ENCODE data around the gene PRR13. TPM values are rescaled to one million over a fixed set of nuclear protein-coding genes. Genes with fewer than 3 reads are reported as not detected.
A peak's percentile ranks its signal among the peaks of the same experiment; 100 is the strongest.

The PRR13 gene
- total RNA-seq, 4 donors from 2014 or later: 40.3 to 90.4 (median 74.2) TPM

- Histone ChIP-seq H3K4me3 (no peak overlapping the region), H3K27me3 (no peaks in the 10 kb centered on the region), H3K9me3 (no peaks in the 10 kb centered on the region), H3K27ac (peak overlapping the region; percentile 75 to 86 (median 82)), H3K4me1 (peaks cover 85 to 86% of the 10 kb centered on the region in 2 donors), H3K36me3 (peaks cover 6 to 100% of the 10 kb centered on the region in 2 donors)
- intact Hi-C loops (cut with DNase I; ENCODE audit: low total_unique reads) (no loop called here), in situ Hi-C loops (cut with MboI; ENCODE audit: low sequenced_read_pairs in 4 of 4) (no loop called here)
- no peak for DNase-seq
- no peak for TF ChIP-seq CTCF (IDR thresholded peaks at IDR 0.05 in 4 of 5, conservative IDR thresholded peaks at IDR 0.05 in 1 of 5)
- TF ChIP-seq POLR2A (IDR thresholded peaks at IDR 0.05): no peak
- no peak for ATAC-seq
These were observed 30.6 kb downstream of the PRR13 start for GRCh38 chr12:53472056-53472582.

- ATAC-seq (no peak), DNase-seq (no peak)
- H3K27me3 ChIP-seq: no peaks in the 10 kb centered on the region
- in situ Hi-C loops (cut with MboI; ENCODE audit: low sequenced_read_pairs in 4 of 4) (no loop called here), intact Hi-C loops (cut with DNase I; ENCODE audit: low total_unique reads) (no loop called here)
- peak overlapping the region; percentile 75 to 86 (median 82) for H3K27ac ChIP-seq
- H3K9me3 ChIP-seq: no peaks in the 10 kb centered on the region
- peaks cover 6 to 94% of the 10 kb centered on the region in 2 donors for H3K36me3 ChIP-seq
- H3K4me1 ChIP-seq: peaks cover 83 to 88% of the 10 kb centered on the region in 2 donors
- TF ChIP-seq CTCF (IDR thresholded peaks at IDR 0.05 in 4 of 5, conservative IDR thresholded peaks at IDR 0.05 in 1 of 5) (no peak), POLR2A (IDR thresholded peaks at IDR 0.05) (no peak)
- H3K4me3 ChIP-seq: no peak overlapping the region
These were observed 32.5 kb downstream of the PRR13 start for GRCh38 chr12:53474077-53474476.

- in situ Hi-C loops (cut with MboI; ENCODE audit: low sequenced_read_pairs in 4 of 4) (no loop called here), intact Hi-C loops (cut with DNase I; ENCODE audit: low total_unique reads) (no loop called here)
- H3K36me3 ChIP-seq: peaks cover 3 to 93% of the 10 kb centered on the region in 2 donors
- TF ChIP-seq POLR2A (IDR thresholded peaks at IDR 0.05) (no peak), CTCF (IDR thresholded peaks at IDR 0.05 in 4 of 5, conservative IDR thresholded peaks at IDR 0.05 in 1 of 5) (no peak)
- H3K4me1 ChIP-seq: peaks cover 84% of the 10 kb centered on the region in 2 donors
- ATAC-seq (no peak), DNase-seq (peak in 1 of 2 donors; percentile 11)
- H3K27ac ChIP-seq: peak overlapping the region; percentile 75 to 86 (median 82)
- H3K4me3 ChIP-seq: no peak overlapping the region
- no peaks in the 10 kb centered on the region for H3K27me3 ChIP-seq
- H3K9me3 ChIP-seq: no peaks in the 10 kb centered on the region
These were observed 33.3 kb downstream of the PRR13 start for GRCh38 chr12:53474819-53475218.

- Histone ChIP-seq H3K4me3 (no peak overlapping the region), H3K27ac (peak overlapping the region; percentile 75 to 86 (median 82)), H3K36me3 (peaks cover 3 to 91% of the 10 kb centered on the region in 2 donors), H3K27me3 (no peaks in the 10 kb centered on the region), H3K9me3 (no peaks in the 10 kb centered on the region), H3K4me1 (peaks cover 65 to 69% of the 10 kb centered on the region in 2 donors)
- intact Hi-C loops (cut with DNase I; ENCODE audit: low total_unique reads) (no loop called here), in situ Hi-C loops (cut with MboI; ENCODE audit: low sequenced_read_pairs in 4 of 4) (no loop called here)
- DNase-seq: no peak
- TF ChIP-seq POLR2A (IDR thresholded peaks at IDR 0.05) (no peak), CTCF (IDR thresholded peaks at IDR 0.05 in 4 of 5, conservative IDR thresholded peaks at IDR 0.05 in 1 of 5) (peak in 4 of 5 experiments; percentile 16 to 33 (median 24))
- ATAC-seq: no peak
These were observed 35.3 kb downstream of the PRR13 start for GRCh38 chr12:53476769-53477209.
